ENCODE measurements around the gene RESF1.
"Not testable (repeated sequence)": the region's sequence is repeated elsewhere in the genome, so short reads cannot be mapped to it uniquely, and the experiment has no call there.

RESF1 gene

GRCh38 chr12:31959161-31959700 lies at the start of gene RESF1:
Gene RESF1 (plus strand): TSS chr12:31959415. CDS start chr12:31980956, 21,541 bp downstream.
- Mint-ChIP-seq H3K27ac (peak within 1 kb of the TSS; percentile 98), H3K4me1 (ENCODE audit: low read depth) (peaks cover 46% of the 10 kb centered on the region), H3K27me3 (no peaks in the 10 kb centered on the region), H3K4me3 (peak within 1 kb of the TSS; percentile 92), H3K9me3 (peaks cover 34% of the 10 kb centered on the region), H3K36me3 (ENCODE audit: low read depth) (peaks cover 80% of the 10 kb centered on the region)
- intact Hi-C loops (cut with micrococcal nuclease), result loop anchor here (1.0 to 10.0 kb wide), 3 partner anchors 54 to 306 kb away; no protein-coding TSS in a partner anchor

- Mint-ChIP-seq H3K27me3 (no peaks in the 10 kb centered on the region), H3K4me3 (no peak overlapping the region), H3K9me3 (peaks cover 28% of the 10 kb centered on the region), H3K4me1 (ENCODE audit: low read depth) (peaks cover 5% of the 10 kb centered on the region), H3K36me3 (ENCODE audit: low read depth) (peaks cover 6% of the 10 kb centered on the region), H3K27ac (no peak overlapping the region)
- intact Hi-C loops (cut with micrococcal nuclease), result no loop called here
Observed at GRCh38 chr12:31914927-31915326, 44.3 kb upstream of the RESF1 start.

- H3K36me3 Mint-ChIP-seq (ENCODE audit: low read depth), result peaks cover 6% of the 10 kb centered on the region
- intact Hi-C loops (cut with micrococcal nuclease), result no loop called here
- no peak overlapping the region for H3K27ac Mint-ChIP-seq
- H3K4me3 Mint-ChIP-seq, result no peak overlapping the region
- peaks cover 23% of the 10 kb centered on the region for H3K9me3 Mint-ChIP-seq
- H3K27me3 Mint-ChIP-seq, result no peaks in the 10 kb centered on the region
- peaks cover 5% of the 10 kb centered on the region for H3K4me1 Mint-ChIP-seq (ENCODE audit: low read depth)
Observed at GRCh38 chr12:31915446-31915845, 43.8 kb upstream of the RESF1 start.

GRCh38 chr12:31922341-31923062 lies 36.7 kb upstream of the RESF1 start:
- H3K27me3 Mint-ChIP-seq, result no peaks in the 10 kb centered on the region
- peaks cover 29% of the 10 kb centered on the region for H3K9me3 Mint-ChIP-seq
- peaks cover 6% of the 10 kb centered on the region for H3K36me3 Mint-ChIP-seq (ENCODE audit: low read depth)
- intact Hi-C loops (cut with micrococcal nuclease), result no loop called here
- no peak overlapping the region for H3K4me3 Mint-ChIP-seq
- H3K27ac Mint-ChIP-seq, result no peak overlapping the region
- no peaks in the 10 kb centered on the region for H3K4me1 Mint-ChIP-seq (ENCODE audit: low read depth)

- H3K9me3 Mint-ChIP-seq, result peaks cover 29% of the 10 kb centered on the region
- no peaks in the 10 kb centered on the region for H3K4me1 Mint-ChIP-seq (ENCODE audit: low read depth)
- H3K27ac Mint-ChIP-seq, result no peak overlapping the region
- H3K27me3 Mint-ChIP-seq, result no peaks in the 10 kb centered on the region
- no peak overlapping the region for H3K4me3 Mint-ChIP-seq
- intact Hi-C loops (cut with micrococcal nuclease), result no loop called here
- H3K36me3 Mint-ChIP-seq (ENCODE audit: low read depth), result peaks cover 6% of the 10 kb centered on the region
Observed at GRCh38 chr12:31923063-31923412, 36.2 kb upstream of the RESF1 start.

- peaks cover 35% of the 10 kb centered on the region for H3K9me3 Mint-ChIP-seq
- no peaks in the 10 kb centered on the region for H3K27me3 Mint-ChIP-seq
- H3K36me3 Mint-ChIP-seq (ENCODE audit: low read depth), result no peaks in the 10 kb centered on the region
- H3K4me1 Mint-ChIP-seq (ENCODE audit: low read depth), result no peaks in the 10 kb centered on the region
- no peak overlapping the region for H3K27ac Mint-ChIP-seq
- intact Hi-C loops (cut with micrococcal nuclease), result no loop called here
- H3K4me3 Mint-ChIP-seq, result no peak overlapping the region
Observed at GRCh38 chr12:31928246-31929026, 30.8 kb upstream of the RESF1 start.

- Mint-ChIP-seq H3K4me3 (no peak overlapping the region), H3K36me3 (ENCODE audit: low read depth) (no peaks in the 10 kb centered on the region), H3K27me3 (no peaks in the 10 kb centered on the region), H3K27ac (no peak overlapping the region), H3K4me1 (ENCODE audit: low read depth) (no peaks in the 10 kb centered on the region), H3K9me3 (peaks cover 29% of the 10 kb centered on the region)
- intact Hi-C loops (cut with micrococcal nuclease), result no loop called here
Observed at GRCh38 chr12:31929027-31929526, 30.1 kb upstream of the RESF1 start.

- no peak overlapping the region for H3K27ac Mint-ChIP-seq
- H3K27me3 Mint-ChIP-seq, result no peaks in the 10 kb centered on the region
- H3K9me3 Mint-ChIP-seq, result peaks cover 28% of the 10 kb centered on the region
- no peaks in the 10 kb centered on the region for H3K36me3 Mint-ChIP-seq (ENCODE audit: low read depth)
- H3K4me3 Mint-ChIP-seq, result no peak overlapping the region
- H3K4me1 Mint-ChIP-seq (ENCODE audit: low read depth), result no peaks in the 10 kb centered on the region
- intact Hi-C loops (cut with micrococcal nuclease), result no loop called here
Observed at GRCh38 chr12:31931796-31932715, 27.2 kb upstream of the RESF1 start.

- peaks cover 60% of the 10 kb centered on the region for H3K9me3 Mint-ChIP-seq
Observed at GRCh38 chr12:31944299-31944698, 14.9 kb upstream of the RESF1 start.

GRCh38 chr12:31947971-31948370 lies 11.2 kb upstream of the RESF1 start:
- Mint-ChIP-seq H3K27me3 (no peaks in the 10 kb centered on the region), H3K36me3 (ENCODE audit: low read depth) (peaks cover 54% of the 10 kb centered on the region), H3K9me3 (peaks cover 55% of the 10 kb centered on the region)

More at GRCh38 chr12:31944299-31944698, 14.9 kb upstream of the RESF1 start:
- H3K4me3 Mint-ChIP-seq, result no peak overlapping the region
- intact Hi-C loops (cut with micrococcal nuclease), result no loop called here
- no peak overlapping the region for H3K27ac Mint-ChIP-seq
- H3K4me1 Mint-ChIP-seq (ENCODE audit: low read depth), result no peaks in the 10 kb centered on the region
- no peaks in the 10 kb centered on the region for H3K27me3 Mint-ChIP-seq
- H3K36me3 Mint-ChIP-seq (ENCODE audit: low read depth), result peaks cover 40% of the 10 kb centered on the region

GRCh38 chr12:31948697-31949359 lies 10.4 kb upstream of the RESF1 start:
- intact Hi-C loops (cut with micrococcal nuclease); H3K4me3 Mint-ChIP-seq; H3K27ac Mint-ChIP-seq; H3K27me3 Mint-ChIP-seq: not testable (repeated sequence)
- H3K9me3 Mint-ChIP-seq, result peaks cover 47% of the 10 kb centered on the region
- H3K36me3 Mint-ChIP-seq (ENCODE audit: low read depth), result peaks cover 47% of the 10 kb centered on the region
- H3K4me1 Mint-ChIP-seq (ENCODE audit: low read depth), result peaks cover 13% of the 10 kb centered on the region

More at GRCh38 chr12:31947971-31948370, 11.2 kb upstream of the RESF1 start:
- Mint-ChIP-seq H3K4me3 (no peak overlapping the region), H3K4me1 (ENCODE audit: low read depth) (peaks cover 13% of the 10 kb centered on the region), H3K27ac (no peak overlapping the region)
- intact Hi-C loops (cut with micrococcal nuclease), result no loop called here

GRCh38 chr12:31950088-31950487 lies 9.1 kb upstream of the RESF1 start:
- Mint-ChIP-seq H3K36me3 (ENCODE audit: low read depth) (peaks cover 35% of the 10 kb centered on the region), H3K27me3 (no peaks in the 10 kb centered on the region), H3K4me1 (ENCODE audit: low read depth) (peaks cover 16% of the 10 kb centered on the region), H3K4me3 (no peak overlapping the region), H3K9me3 (peaks cover 39% of the 10 kb centered on the region), H3K27ac (no peak overlapping the region)
- intact Hi-C loops (cut with micrococcal nuclease), result loop anchor here (10.0 kb wide), 1 partner anchor 45 kb away; no protein-coding TSS in a partner anchor

- Mint-ChIP-seq H3K4me3 (no peak overlapping the region), H3K27ac (no peak overlapping the region), H3K4me1 (ENCODE audit: low read depth) (peaks cover 20% of the 10 kb centered on the region), H3K9me3 (peaks cover 43% of the 10 kb centered on the region), H3K27me3 (no peaks in the 10 kb centered on the region), H3K36me3 (ENCODE audit: low read depth) (peaks cover 39% of the 10 kb centered on the region)
- intact Hi-C loops (cut with micrococcal nuclease), result loop anchor here (10.0 kb wide), 1 partner anchor 46 kb away; no protein-coding TSS in a partner anchor
Observed at GRCh38 chr12:31950492-31950891, 8.7 kb upstream of the RESF1 start.
